ENCODE data around the gene CDKN2B.

GRCh38 chr9:22055090-22055489 lies 46.0 kb upstream of the CDKN2B start:
- TF ChIP-seq CTCF (conservative IDR thresholded peaks at IDR 0.05; ENCODE audit: low read depth, low read length) (no peak), EZH2phosphoT487 (IDR thresholded peaks at IDR 0.05; ENCODE audit: borderline replicate concordance, low read length) (no peak), EZH2 (IDR thresholded peaks at IDR 0.05; ENCODE audit: low read length, unreplicated experiment) (no peak)

Data from PC-3 (cell line).